ENCODE results near the gene RAB3A. TPM values are rescaled to one million over a fixed set of nuclear protein-coding genes. Genes with fewer than 3 reads are reported as not detected.
"Not testable (repeated sequence)": the region's sequence is repeated elsewhere in the genome, so short reads cannot be mapped to it uniquely, and the experiment has no call there.

Gene RAB3A
- total RNA-seq, 3 donors from 2014 or later (not counting 1 experiment from before 2014, with no cell fraction given), result 5.2 to 7.8 (median 7.6) TPM

GRCh38 chr19:18159810-18160209 lies 44.0 kb downstream of the RAB3A start:
- H3K9me3 ChIP-seq (ENCODE audit: control insufficient read depth, insufficient read depth, low read length), result no peaks in the 10 kb centered on the region
- Mint-ChIP-seq H3K36me3 (no peaks in the 10 kb centered on the region), H3K4me3 (no peak overlapping the region), H3K4me1 (peaks cover 0 to 18% of the 10 kb centered on the region in 2 donors), H3K27me3 (ENCODE audit: low read depth in 2 of 2) (no peaks in the 10 kb centered on the region), H3K27ac (no peak overlapping the region), H3K9me3 (no peaks in the 10 kb centered on the region)
- no peak overlapping the region for H3K27ac ChIP-seq (ENCODE audit: low read length)
- 97% methylated on average over 10 of the region's 10 CpGs for WGBS (ENCODE audit: insufficient coverage)
- DNase-seq (no peak), ATAC-seq (no peak)
- no peak overlapping the region for H3K4me3 ChIP-seq (ENCODE audit: low read length)
- H3K4me1 ChIP-seq (ENCODE audit: control insufficient read depth, insufficient read depth, low read length), result peaks cover 16% of the 10 kb centered on the region
- peaks cover 8% of the 10 kb centered on the region for H3K36me3 ChIP-seq (ENCODE audit: control insufficient read depth, insufficient read depth, low read length)
- TF ChIP-seq, protein P1, sequence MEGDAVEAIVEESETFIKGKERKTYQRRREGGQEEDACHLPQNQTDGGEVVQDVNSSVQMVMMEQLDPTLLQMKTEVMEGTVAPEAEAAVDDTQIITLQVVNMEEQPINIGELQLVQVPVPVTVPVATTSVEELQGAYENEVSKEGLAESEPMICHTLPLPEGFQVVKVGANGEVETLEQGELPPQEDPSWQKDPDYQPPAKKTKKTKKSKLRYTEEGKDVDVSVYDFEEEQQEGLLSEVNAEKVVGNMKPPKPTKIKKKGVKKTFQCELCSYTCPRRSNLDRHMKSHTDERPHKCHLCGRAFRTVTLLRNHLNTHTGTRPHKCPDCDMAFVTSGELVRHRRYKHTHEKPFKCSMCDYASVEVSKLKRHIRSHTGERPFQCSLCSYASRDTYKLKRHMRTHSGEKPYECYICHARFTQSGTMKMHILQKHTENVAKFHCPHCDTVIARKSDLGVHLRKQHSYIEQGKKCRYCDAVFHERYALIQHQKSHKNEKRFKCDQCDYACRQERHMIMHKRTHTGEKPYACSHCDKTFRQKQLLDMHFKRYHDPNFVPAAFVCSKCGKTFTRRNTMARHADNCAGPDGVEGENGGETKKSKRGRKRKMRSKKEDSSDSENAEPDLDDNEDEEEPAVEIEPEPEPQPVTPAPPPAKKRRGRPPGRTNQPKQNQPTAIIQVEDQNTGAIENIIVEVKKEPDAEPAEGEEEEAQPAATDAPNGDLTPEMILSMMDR (IDR thresholded peaks at IDR 0.05), result no peak
- intact Hi-C loops (cut with micrococcal nuclease), result loop anchor here (5.0 kb wide), 1 partner anchor 92 kb away; no protein-coding TSS in a partner anchor
- H3K27me3 ChIP-seq (ENCODE audit: control insufficient read depth, insufficient read depth, low read length), result no peaks in the 10 kb centered on the region

DNA sequence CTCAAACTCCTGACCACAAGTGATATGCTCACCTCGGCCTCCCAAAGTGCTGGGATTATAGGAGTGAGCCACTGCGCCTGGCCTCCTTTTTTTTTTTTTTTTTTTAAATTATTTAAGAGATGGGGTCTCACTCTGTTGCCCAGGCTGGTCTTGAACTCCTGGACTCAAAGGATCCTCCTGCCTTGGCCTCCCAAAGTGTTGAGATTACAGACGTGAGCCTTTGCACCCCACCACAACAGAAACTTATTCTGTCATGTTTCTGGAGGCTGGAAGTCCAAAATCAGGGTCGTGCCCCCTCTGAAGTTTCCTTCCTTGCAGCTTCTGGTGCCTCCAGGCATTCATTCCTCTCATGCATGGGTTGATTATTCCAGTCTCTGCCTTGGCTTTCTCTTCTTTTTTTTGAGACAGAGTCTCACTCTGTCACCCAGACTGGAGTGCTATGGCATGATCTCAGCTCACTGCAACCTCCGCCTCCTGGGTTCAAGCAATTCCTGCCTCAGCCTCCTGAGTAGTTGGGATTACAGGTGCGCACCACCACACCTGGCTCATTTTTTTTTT lies 44.7 kb downstream of the RAB3A start:
- H3K36me3 ChIP-seq (ENCODE audit: control insufficient read depth, insufficient read depth, low read length); intact Hi-C loops (cut with micrococcal nuclease); H3K36me3 Mint-ChIP-seq; H3K4me3 ChIP-seq (ENCODE audit: low read length); ATAC-seq; H3K27me3 Mint-ChIP-seq (ENCODE audit: low read depth in 2 of 2); H3K4me3 Mint-ChIP-seq; H3K27ac ChIP-seq (ENCODE audit: low read length); H3K9me3 ChIP-seq (ENCODE audit: control insufficient read depth, insufficient read depth, low read length); H3K27me3 ChIP-seq (ENCODE audit: control insufficient read depth, insufficient read depth, low read length); H3K27ac Mint-ChIP-seq; H3K9me3 Mint-ChIP-seq; DNase-seq: not testable (repeated sequence)
- 95% methylated on average over 4 of the region's 6 CpGs for WGBS (ENCODE audit: insufficient coverage)
- peaks cover 5 to 24% of the 10 kb centered on the region in 2 donors for H3K4me1 Mint-ChIP-seq
- peaks cover 21% of the 10 kb centered on the region for H3K4me1 ChIP-seq (ENCODE audit: control insufficient read depth, insufficient read depth, low read length)

DNA sequence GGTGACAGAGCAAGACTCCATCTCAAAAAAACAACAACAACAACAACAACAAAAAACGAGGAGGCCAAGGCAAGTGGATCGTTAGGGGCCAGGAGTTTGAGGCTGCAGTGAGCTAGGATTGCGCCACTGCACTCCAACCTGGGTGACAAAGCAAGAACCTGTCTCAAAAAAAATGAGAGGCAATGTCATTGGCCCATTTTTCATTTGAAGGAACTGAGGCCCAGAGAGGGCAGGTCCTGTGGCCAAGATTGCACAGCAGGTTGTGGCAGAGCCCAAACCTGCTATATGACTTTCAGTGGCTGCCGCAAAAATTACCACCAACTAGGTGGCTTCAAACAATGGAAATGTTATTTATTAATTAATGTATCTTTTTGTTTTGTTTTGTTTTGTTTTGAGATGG lies 45.4 kb downstream of the RAB3A start:
- Mint-ChIP-seq H3K9me3 (no peaks in the 10 kb centered on the region), H3K27ac (no peak overlapping the region), H3K4me1 (peaks cover 9 to 28% of the 10 kb centered on the region in 2 donors), H3K4me3 (no peak overlapping the region), H3K36me3 (no peaks in the 10 kb centered on the region), H3K27me3 (ENCODE audit: low read depth in 2 of 2) (peaks cover 0 to 2% of the 10 kb centered on the region in 2 donors)
- DNase-seq, result no peak
- Histone ChIP-seq H3K36me3 (ENCODE audit: control insufficient read depth, insufficient read depth, low read length) (peaks cover 7% of the 10 kb centered on the region), H3K4me3 (ENCODE audit: low read length) (no peak overlapping the region), H3K27me3 (ENCODE audit: control insufficient read depth, insufficient read depth, low read length) (no peaks in the 10 kb centered on the region), H3K27ac (ENCODE audit: low read length) (no peak overlapping the region), H3K4me1 (ENCODE audit: control insufficient read depth, insufficient read depth, low read length) (peaks cover 27% of the 10 kb centered on the region), H3K9me3 (ENCODE audit: control insufficient read depth, insufficient read depth, low read length) (no peaks in the 10 kb centered on the region)
- WGBS (ENCODE audit: insufficient coverage), result 79% methylated on average over 4 of the region's 4 CpGs
- no peak for ATAC-seq
- intact Hi-C loops (cut with micrococcal nuclease), result no loop called here
- TF ChIP-seq, protein P1 (IDR thresholded peaks at IDR 0.05), result no peak

DNA sequence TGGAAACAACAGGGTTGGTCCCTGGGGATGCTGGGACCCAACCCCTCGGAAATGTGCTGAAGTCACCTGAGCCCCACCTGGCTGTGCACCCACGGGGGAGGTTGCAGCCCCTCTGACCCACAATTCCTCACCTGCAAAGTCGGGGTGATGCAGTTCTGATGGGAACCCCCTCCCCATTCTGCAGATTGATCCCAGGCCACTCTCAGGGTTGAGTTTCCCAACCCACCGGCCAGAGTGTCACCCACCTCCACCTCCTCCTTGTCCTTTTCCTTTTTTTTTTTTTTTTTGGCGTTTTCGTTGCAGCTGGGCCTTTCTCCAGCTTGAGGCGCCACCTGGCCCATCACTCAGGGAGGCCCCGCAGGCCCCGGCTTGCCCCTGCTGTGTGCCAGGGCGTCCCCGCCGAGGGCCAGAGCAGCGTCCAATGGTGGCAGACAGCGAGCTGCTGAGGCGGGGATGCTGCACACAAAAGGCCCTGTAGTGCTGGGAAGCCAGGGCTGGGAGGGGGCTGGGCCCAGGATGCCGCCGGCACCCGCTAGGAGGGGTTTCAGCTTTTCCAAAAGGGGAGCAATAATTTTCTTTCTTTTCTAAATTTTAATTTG lies 46.3 kb downstream of the RAB3A start:
- Mint-ChIP-seq H3K27ac (no peak overlapping the region), H3K27me3 (ENCODE audit: low read depth in 2 of 2) (peaks cover 0 to 2% of the 10 kb centered on the region in 2 donors), H3K4me1 (peaks cover 11 to 31% of the 10 kb centered on the region in 2 donors), H3K36me3 (no peaks in the 10 kb centered on the region), H3K4me3 (no peak overlapping the region), H3K9me3 (no peaks in the 10 kb centered on the region)
- 83% methylated on average over 17 of the region's 18 CpGs for WGBS (ENCODE audit: insufficient coverage)
- DNase-seq (no peak), ATAC-seq (no peak)
- no peaks in the 10 kb centered on the region for H3K9me3 ChIP-seq (ENCODE audit: control insufficient read depth, insufficient read depth, low read length)
- no peak overlapping the region for H3K4me3 ChIP-seq (ENCODE audit: low read length)
- peaks cover 30% of the 10 kb centered on the region for H3K4me1 ChIP-seq (ENCODE audit: control insufficient read depth, insufficient read depth, low read length)
- TF ChIP-seq, protein P1 (IDR thresholded peaks at IDR 0.05), result no peak
- H3K36me3 ChIP-seq (ENCODE audit: control insufficient read depth, insufficient read depth, low read length), result no peaks in the 10 kb centered on the region
- H3K27ac ChIP-seq (ENCODE audit: low read length), result no peak overlapping the region
- no peaks in the 10 kb centered on the region for H3K27me3 ChIP-seq (ENCODE audit: control insufficient read depth, insufficient read depth, low read length)
- intact Hi-C loops (cut with micrococcal nuclease), result no loop called here
